MCF 10A (cell line): ENCODE measurements around the gene TANGO6. TPM values are rescaled to one million over a fixed set of nuclear protein-coding genes. Genes with fewer than 3 reads are reported as not detected.

ENCODE experiments used
- BruUV-seq: library from RNA; stranded (reverse); fragments of 400-500 nt; replicated peaks from 2 replicates; lab custom pipeline; 2021; lab: Mats Ljungman, UMichigan
- CTCF ChIA-PET: fragments of 300-600 bp; sonication (Branson Sonifier 250); formaldehyde crosslinking; extraction: SDS; loops from one replicate; lab custom pipeline; 2021; ENCODE audit warnings: antibody characterized with exemption, inconsistent platforms; lab: Yijun Ruan, JAX
- POLR2A ChIA-PET: fragments of 300-600, 350-650 bp; sonication (Branson Sonifier 250); formaldehyde crosslinking; extraction: SDS; loops from one replicate; lab custom pipeline; 2020; ENCODE audit warnings: antibody characterized with exemption, inconsistent platforms; lab: Yijun Ruan, JAX
- DNase-seq: peaks from one replicate; pipeline ENCODE4 v3.0.0-alpha.2; 2018; ENCODE audit not compliant: unreplicated experiment
- H3K27ac Mint-ChIP-seq: one replicate; pipeline ENCODE4 v1.8.0; 2022; ENCODE audit warnings: mild to moderate bottlenecking, low read depth, mixed read lengths; ENCODE audit not compliant: unreplicated experiment
- H3K27me3 Mint-ChIP-seq: one replicate; pipeline ENCODE4 v1.8.0; 2022; ENCODE audit warnings: mixed read lengths; ENCODE audit not compliant: insufficient read depth, unreplicated experiment
- H3K36me3 Mint-ChIP-seq: one replicate; pipeline ENCODE4 v1.8.0; 2022; ENCODE audit warnings: mild to moderate bottlenecking, moderate library complexity, mixed read lengths; ENCODE audit not compliant: insufficient read depth, unreplicated experiment
- H3K4me1 Mint-ChIP-seq: one replicate; pipeline ENCODE4 v1.8.0; 2022; ENCODE audit warnings: mixed read lengths; ENCODE audit not compliant: insufficient read depth, unreplicated experiment
- H3K4me3 Mint-ChIP-seq: one replicate; pipeline ENCODE4 v1.8.0; 2022; ENCODE audit warnings: mild to moderate bottlenecking, moderate library complexity, mixed read lengths; ENCODE audit not compliant: unreplicated experiment
- H3K9me3 Mint-ChIP-seq: one replicate; pipeline ENCODE4 v1.8.0; 2022; ENCODE audit warnings: mixed read lengths; ENCODE audit not compliant: unreplicated experiment
- CTCF ChIP-seq: fragments of 200-600 bp; IDR thresholded peaks from one replicate; pipeline ENCODE4 v1.8.0; 2022; ENCODE audit warnings: antibody characterized with exemption, mild to moderate bottlenecking; ENCODE audit not compliant: unreplicated experiment
- intact Hi-C: fragments of 100-400 bp; cut with micrococcal nuclease; formaldehyde crosslinking; loops from 2 replicates; pipeline ENCODE4 v1.14.1; 2022
- total RNA-seq: library from RNA; stranded (reverse); gene quantifications from 2 replicates; pipeline ENCODE4 v1.2.3, GENCODE V29; 2022

TANGO6 gene
- total RNA-seq, 1 experiment from 2014 or later = 21.8 TPM

- intact Hi-C loops = loop anchor here (10.0 kb wide), 1 partner anchor 155 kb away; no protein-coding TSS in a partner anchor
- no peaks in the 10 kb centered on the region for H3K27me3 Mint-ChIP-seq
Observed at GRCh38 chr16:69079697-69080096, 236.4 kb downstream of the TANGO6 start.

GRCh38 chr16:69083306-69083941 is 240.1 kb downstream of the TANGO6 start:
- CTCF ChIA-PET = interaction anchor here (0.6 kb wide), 1 partner anchor 1090 kb away, joined by 3 read pairs; no protein-coding TSS in a partner anchor
- TF ChIP-seq CTCF = no peak
- no peak overlapping the region for H3K27ac Mint-ChIP-seq

More at GRCh38 chr16:69079697-69080096, 236.4 kb downstream of the TANGO6 start:
- Mint-ChIP-seq H3K27ac (no peak overlapping the region), H3K4me3 (no peak overlapping the region), H3K36me3 (peaks cover 4% of the 10 kb centered on the region), H3K9me3 (no peaks in the 10 kb centered on the region), H3K4me1 (no peaks in the 10 kb centered on the region)
- no peak for DNase-seq
- BruUV-seq = no TSS peak
- ChIA-PET POLR2A (no interaction called here), CTCF (interaction anchor here (0.7 kb wide), 1 partner anchor 8 kb away, joined by 3 read pairs; no protein-coding TSS in a partner anchor)
- TF ChIP-seq CTCF = no peak

GRCh38 chr16:69084289-69084688 is 241.0 kb downstream of the TANGO6 start:
- Mint-ChIP-seq H3K4me1 (no peaks in the 10 kb centered on the region), H3K27me3 (no peaks in the 10 kb centered on the region), H3K27ac (no peak overlapping the region), H3K9me3 (no peaks in the 10 kb centered on the region), H3K4me3 (no peak overlapping the region), H3K36me3 (peaks cover 8% of the 10 kb centered on the region)
- intact Hi-C loops = no loop called here
- no peak for TF ChIP-seq CTCF
- ChIA-PET POLR2A (no interaction called here), CTCF (interaction anchor here (1.1 kb wide), 1 partner anchor 17 kb away, joined by 3 read pairs; no protein-coding TSS in a partner anchor)
- no peak for DNase-seq
- BruUV-seq = no TSS peak

More at GRCh38 chr16:69083306-69083941, 240.1 kb downstream of the TANGO6 start:
- BruUV-seq = no TSS peak
- H3K4me1 Mint-ChIP-seq = no peaks in the 10 kb centered on the region
- no peaks in the 10 kb centered on the region for H3K27me3 Mint-ChIP-seq
- H3K36me3 Mint-ChIP-seq = peaks cover 8% of the 10 kb centered on the region
- no peak for DNase-seq
- POLR2A ChIA-PET = interaction anchor here (1.4 kb wide), 1 partner anchor 10 kb away, joined by 5 read pairs; no protein-coding TSS in a partner anchor
- H3K9me3 Mint-ChIP-seq = no peaks in the 10 kb centered on the region
- intact Hi-C loops = no loop called here
- H3K4me3 Mint-ChIP-seq = no peak overlapping the region

GRCh38 chr16:69085032-69085695 is 241.8 kb downstream of the TANGO6 start:
- peaks cover 8% of the 10 kb centered on the region for H3K36me3 Mint-ChIP-seq
- no TSS peak for BruUV-seq
- POLR2A ChIA-PET = interaction anchor here (1.0 kb wide), 1 partner anchor 15 kb away, joined by 3 read pairs; no protein-coding TSS in a partner anchor
- H3K27me3 Mint-ChIP-seq = no peaks in the 10 kb centered on the region
- no peak for TF ChIP-seq CTCF
- CTCF ChIA-PET = interaction anchor here (0.6 to 1.1 kb wide), 3 partner anchors 12 to 619 kb away, joined by 3 to 5 read pairs (median 3); no protein-coding TSS in a partner anchor
- H3K9me3 Mint-ChIP-seq = no peaks in the 10 kb centered on the region
- intact Hi-C loops = no loop called here
- no peak overlapping the region for H3K4me3 Mint-ChIP-seq
- H3K27ac Mint-ChIP-seq = no peak overlapping the region
- no peak for DNase-seq
- no peaks in the 10 kb centered on the region for H3K4me1 Mint-ChIP-seq
